PC-9 (cell line): ENCODE results near the gene BORCS5.

ENCODE experiments used
- EZH2 ChIP-seq: fragments of 200-600 bp; sonication (generic); IDR thresholded peaks from 2 replicates; pipeline ENCODE4 v1.8.0; 2017; ENCODE audit warnings: antibody characterized with exemption, low read depth
- TF ChIP-seq, protein P1 (sequence below): fragments of 200-600 bp; sonication (generic); conservative IDR thresholded peaks from 2 replicates; pipeline ENCODE4 v1.6.1; 2017; ENCODE audit warnings: mixed run types, antibody characterized with exemption, mild to moderate bottlenecking, moderate library complexity

DNA sequence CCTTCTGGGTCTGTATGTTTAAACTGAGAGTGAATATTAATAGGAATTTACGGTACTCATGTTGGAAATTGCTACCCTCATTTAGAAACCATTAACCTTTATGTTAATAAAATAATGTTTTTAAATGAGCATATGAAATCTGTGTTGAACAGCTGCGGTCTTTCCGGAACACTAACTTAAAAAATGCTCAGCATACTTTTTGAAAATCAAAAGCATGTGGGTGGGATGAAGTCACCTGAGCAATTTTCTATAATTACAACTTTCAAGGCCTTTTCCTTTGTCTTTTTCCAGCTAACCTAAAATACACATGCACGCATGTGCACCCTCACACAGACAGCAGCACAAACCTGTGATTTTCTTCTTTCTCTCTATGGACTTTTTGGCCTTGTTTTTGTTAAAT lies 39.8 kb downstream of the BORCS5 start:
- TF ChIP-seq, protein P1, sequence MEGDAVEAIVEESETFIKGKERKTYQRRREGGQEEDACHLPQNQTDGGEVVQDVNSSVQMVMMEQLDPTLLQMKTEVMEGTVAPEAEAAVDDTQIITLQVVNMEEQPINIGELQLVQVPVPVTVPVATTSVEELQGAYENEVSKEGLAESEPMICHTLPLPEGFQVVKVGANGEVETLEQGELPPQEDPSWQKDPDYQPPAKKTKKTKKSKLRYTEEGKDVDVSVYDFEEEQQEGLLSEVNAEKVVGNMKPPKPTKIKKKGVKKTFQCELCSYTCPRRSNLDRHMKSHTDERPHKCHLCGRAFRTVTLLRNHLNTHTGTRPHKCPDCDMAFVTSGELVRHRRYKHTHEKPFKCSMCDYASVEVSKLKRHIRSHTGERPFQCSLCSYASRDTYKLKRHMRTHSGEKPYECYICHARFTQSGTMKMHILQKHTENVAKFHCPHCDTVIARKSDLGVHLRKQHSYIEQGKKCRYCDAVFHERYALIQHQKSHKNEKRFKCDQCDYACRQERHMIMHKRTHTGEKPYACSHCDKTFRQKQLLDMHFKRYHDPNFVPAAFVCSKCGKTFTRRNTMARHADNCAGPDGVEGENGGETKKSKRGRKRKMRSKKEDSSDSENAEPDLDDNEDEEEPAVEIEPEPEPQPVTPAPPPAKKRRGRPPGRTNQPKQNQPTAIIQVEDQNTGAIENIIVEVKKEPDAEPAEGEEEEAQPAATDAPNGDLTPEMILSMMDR, result no peak
- no peak for TF ChIP-seq EZH2
